GM12878 (cell line): Measurements from ENCODE around the gene RASAL3. TPM values are rescaled to one million over a fixed set of nuclear protein-coding genes. Genes with fewer than 3 reads are reported as not detected.

Experiments
- ATF7 ChIP-seq: fragments of 450-650 bp; IDR thresholded peaks from 2 replicates; pipeline ENCODE4 v1.6.1; 2016; ENCODE audit warnings: low read depth, mild to moderate bottlenecking
- BRCA1 ChIP-seq: IDR thresholded peaks from 2 replicates; pipeline ENCODE4 v1.6.1; 2011; ENCODE audit warnings: low read depth, low read length, improper control_type of control experiment
- DPF2 ChIP-seq: fragments of 450-650 bp; IDR thresholded peaks from 2 replicates; pipeline ENCODE4 v1.6.1; 2017; ENCODE audit warnings: mild to moderate bottlenecking
- ESRRA ChIP-seq: IDR thresholded peaks from 2 replicates; pipeline ENCODE4 v1.6.1; 2012; ENCODE audit warnings: mild to moderate bottlenecking, low read length, improper control_type of control experiment
- EZH2 ChIP-seq: IDR thresholded peaks from 2 replicates; pipeline ENCODE4 v1.6.1; 2012; ENCODE audit warnings: low read depth, mild to moderate bottlenecking, control low read depth, inconsistent platforms, low read length, borderline replicate concordance; ENCODE audit not compliant: control insufficient read depth
- HCFC1 ChIP-seq: fragments of 150-350 bp; IDR thresholded peaks from 2 replicates; pipeline ENCODE4 v1.6.1; 2014; ENCODE audit warnings: low read length
- MTA2 ChIP-seq: fragments of 450-650 bp; IDR thresholded peaks from 2 replicates; pipeline ENCODE4 v1.6.1; 2016; ENCODE audit warnings: low read depth, mild to moderate bottlenecking, moderate library complexity
- POLR2AphosphoS5 ChIP-seq: IDR thresholded peaks from 2 replicates; pipeline ENCODE4 v1.6.1; 2011; ENCODE audit warnings: mild to moderate bottlenecking, low read length, inconsistent platforms
- SIX5 ChIP-seq: IDR thresholded peaks from 2 replicates; pipeline ENCODE4 v1.6.1; 2011; ENCODE audit warnings: mild to moderate bottlenecking, low read depth, low read length, moderate library complexity; ENCODE audit not compliant: severe bottlenecking
- STAT3 ChIP-seq: IDR thresholded peaks from 2 replicates; pipeline ENCODE4 v1.6.1; 2011; ENCODE audit warnings: low read depth, low read length, improper control_type of control experiment
- TARDBP ChIP-seq: IDR thresholded peaks from 2 replicates; pipeline ENCODE4 v1.6.1; 2016; ENCODE audit warnings: borderline replicate concordance
- TCF12 ChIP-seq: IDR thresholded peaks from 2 replicates; pipeline ENCODE4 v1.6.1; 2011; ENCODE audit warnings: low read depth, mild to moderate bottlenecking, low read length
- TCF3 ChIP-seq: IDR thresholded peaks from 2 replicates; pipeline ENCODE4 v1.6.1; 2012; ENCODE audit warnings: low read depth, mild to moderate bottlenecking, low read length, borderline replicate concordance; ENCODE audit not compliant: insufficient read depth
- ZNF622 ChIP-seq: fragments of 450-650 bp; IDR thresholded peaks from 2 replicates; pipeline ENCODE4 v1.6.1; 2017; ENCODE audit warnings: mild to moderate bottlenecking, inconsistent platforms
- polyA plus RNA-seq, 11 experiments: library from polyadenylated mRNA; depleted of rRNA in 4 of 11; unstranded in 6 of 11; stranded (reverse) in 5 of 11; fragments of >200 nt; fragmentation: Nextera tagmentation in 4 of 11; fragmentation: Illumina TruSeq in 1 of 11; extraction: Ambion mirVana in 4 of 11; extraction: Trizol in 1 of 11; gene quantifications; 1 replicate in 1 of 11; 2 replicates in 10 of 11; pipeline versions ENCODE4 v1.2.1 to v1.2.3, GENCODE V29; 2011 to 2016; ENCODE audit warnings: inconsistent platforms in 2 of 11, missing spikeins in 2 of 11, low read depth in 1 of 11
- total RNA-seq, 4 experiments: library from RNA; depleted of rRNA in 3 of 4; stranded (reverse); fragments of >200 nt in 3 of 4; fragmentation: Illumina TruSeq in 1 of 4; extraction: Trizol in 1 of 4; gene quantifications; 2 replicates each; pipeline versions ENCODE4 v1.2.1 to v1.2.3, GENCODE V29; 2013 to 2021
- TF ChIP-seq, protein P1 (sequence below): IDR thresholded peaks from 2 replicates; pipeline ENCODE4 v1.6.1; 2012; ENCODE audit warnings: mild to moderate bottlenecking, low read depth, low read length
- TF ChIP-seq, protein P2 (sequence below): IDR thresholded peaks from 2 replicates; pipeline ENCODE4 v1.6.1; 2011; ENCODE audit warnings: low read depth, low read length, improper control_type of control experiment, borderline replicate concordance
- TF ChIP-seq, protein P3 (sequence below): fragments of 450-650 bp; IDR thresholded peaks from 2 replicates; pipeline ENCODE4 v1.6.1; 2017; ENCODE audit warnings: mild to moderate bottlenecking
- TF ChIP-seq, protein P4 (sequence below): fragments of 150-350 bp; IDR thresholded peaks from 2 replicates; pipeline ENCODE4 v1.6.1; 2014; ENCODE audit warnings: mild to moderate bottlenecking, low read depth, low read length
- TF ChIP-seq, protein P5 (sequence below), 3 experiments: IDR thresholded peaks in 2 of 3; conservative IDR thresholded peaks in 1 of 3; 2 replicates each; pipeline ENCODE4 v1.5.1; 2011; ENCODE audit warnings: low read depth in 3 of 3, low read length in 3 of 3, mild to moderate bottlenecking in 3 of 3, control low read depth in 2 of 3, moderate library complexity in 2 of 3, inconsistent platforms in 1 of 3, mixed read lengths in 1 of 3; ENCODE audit not compliant: control insufficient read depth in 2 of 3, insufficient read depth in 1 of 3; ENCODE audit errors: extremely low read depth in 1 of 3

RASAL3 gene
- total and polyA plus RNA-seq, 10 of the 15 experiments (the other 5 are each of a cell fraction or from before 2014, with no cell fraction given): 1.7 to 81.3 (median 23.2) TPM

DNA sequence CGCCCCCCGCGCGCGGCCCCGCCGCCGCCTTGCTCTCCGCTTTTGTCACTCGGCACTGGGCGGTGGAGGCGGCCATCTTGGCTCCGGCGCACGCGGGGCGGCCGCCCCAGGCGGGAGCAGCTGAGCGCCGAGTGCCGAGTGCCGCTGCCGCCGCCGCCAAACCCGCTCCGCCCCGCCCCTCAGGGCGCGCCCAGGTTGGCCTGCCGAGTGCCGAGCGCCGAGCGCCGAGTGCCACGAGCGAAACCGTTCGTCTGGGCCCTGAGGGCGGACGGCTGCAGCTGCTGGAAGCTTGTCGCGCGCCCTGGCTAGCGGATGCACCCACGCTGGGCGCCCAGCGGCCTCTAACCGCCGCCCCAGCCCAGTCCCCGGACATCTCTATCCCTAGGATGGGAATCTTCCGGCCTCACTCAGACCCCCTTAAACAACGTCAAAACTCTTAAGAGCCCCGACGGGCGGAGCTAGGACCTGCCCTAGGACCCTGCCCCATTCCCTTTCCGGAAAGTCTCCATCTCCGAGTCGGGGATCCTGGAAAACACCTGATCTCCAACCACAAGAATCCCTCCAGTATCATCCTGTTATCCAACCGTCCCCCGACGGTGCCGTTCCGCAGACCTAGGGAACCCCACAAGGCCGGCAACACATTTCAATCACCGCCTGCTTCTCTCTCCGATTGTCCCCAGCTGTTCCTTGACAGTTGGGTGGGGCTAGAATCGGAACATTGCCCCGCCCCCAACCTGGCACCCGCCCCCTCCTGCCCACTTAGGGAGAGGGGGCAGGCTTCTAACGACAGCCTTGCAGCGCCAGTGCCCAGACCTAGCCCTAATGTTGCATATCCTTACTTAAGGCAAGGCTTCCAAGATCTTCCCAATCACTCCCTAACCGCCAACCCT lies 31.5 kb downstream of the RASAL3 start (continued):
- TF ChIP-seq, protein P1, sequence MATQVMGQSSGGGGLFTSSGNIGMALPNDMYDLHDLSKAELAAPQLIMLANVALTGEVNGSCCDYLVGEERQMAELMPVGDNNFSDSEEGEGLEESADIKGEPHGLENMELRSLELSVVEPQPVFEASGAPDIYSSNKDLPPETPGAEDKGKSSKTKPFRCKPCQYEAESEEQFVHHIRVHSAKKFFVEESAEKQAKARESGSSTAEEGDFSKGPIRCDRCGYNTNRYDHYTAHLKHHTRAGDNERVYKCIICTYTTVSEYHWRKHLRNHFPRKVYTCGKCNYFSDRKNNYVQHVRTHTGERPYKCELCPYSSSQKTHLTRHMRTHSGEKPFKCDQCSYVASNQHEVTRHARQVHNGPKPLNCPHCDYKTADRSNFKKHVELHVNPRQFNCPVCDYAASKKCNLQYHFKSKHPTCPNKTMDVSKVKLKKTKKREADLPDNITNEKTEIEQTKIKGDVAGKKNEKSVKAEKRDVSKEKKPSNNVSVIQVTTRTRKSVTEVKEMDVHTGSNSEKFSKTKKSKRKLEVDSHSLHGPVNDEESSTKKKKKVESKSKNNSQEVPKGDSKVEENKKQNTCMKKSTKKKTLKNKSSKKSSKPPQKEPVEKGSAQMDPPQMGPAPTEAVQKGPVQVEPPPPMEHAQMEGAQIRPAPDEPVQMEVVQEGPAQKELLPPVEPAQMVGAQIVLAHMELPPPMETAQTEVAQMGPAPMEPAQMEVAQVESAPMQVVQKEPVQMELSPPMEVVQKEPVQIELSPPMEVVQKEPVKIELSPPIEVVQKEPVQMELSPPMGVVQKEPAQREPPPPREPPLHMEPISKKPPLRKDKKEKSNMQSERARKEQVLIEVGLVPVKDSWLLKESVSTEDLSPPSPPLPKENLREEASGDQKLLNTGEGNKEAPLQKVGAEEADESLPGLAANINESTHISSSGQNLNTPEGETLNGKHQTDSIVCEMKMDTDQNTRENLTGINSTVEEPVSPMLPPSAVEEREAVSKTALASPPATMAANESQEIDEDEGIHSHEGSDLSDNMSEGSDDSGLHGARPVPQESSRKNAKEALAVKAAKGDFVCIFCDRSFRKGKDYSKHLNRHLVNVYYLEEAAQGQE: no peak
- TF ChIP-seq, protein P2, sequence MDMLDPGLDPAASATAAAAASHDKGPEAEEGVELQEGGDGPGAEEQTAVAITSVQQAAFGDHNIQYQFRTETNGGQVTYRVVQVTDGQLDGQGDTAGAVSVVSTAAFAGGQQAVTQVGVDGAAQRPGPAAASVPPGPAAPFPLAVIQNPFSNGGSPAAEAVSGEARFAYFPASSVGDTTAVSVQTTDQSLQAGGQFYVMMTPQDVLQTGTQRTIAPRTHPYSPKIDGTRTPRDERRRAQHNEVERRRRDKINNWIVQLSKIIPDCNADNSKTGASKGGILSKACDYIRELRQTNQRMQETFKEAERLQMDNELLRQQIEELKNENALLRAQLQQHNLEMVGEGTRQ: no peak; the same call in none of the 2 replicates
- TF ChIP-seq, protein P3, sequence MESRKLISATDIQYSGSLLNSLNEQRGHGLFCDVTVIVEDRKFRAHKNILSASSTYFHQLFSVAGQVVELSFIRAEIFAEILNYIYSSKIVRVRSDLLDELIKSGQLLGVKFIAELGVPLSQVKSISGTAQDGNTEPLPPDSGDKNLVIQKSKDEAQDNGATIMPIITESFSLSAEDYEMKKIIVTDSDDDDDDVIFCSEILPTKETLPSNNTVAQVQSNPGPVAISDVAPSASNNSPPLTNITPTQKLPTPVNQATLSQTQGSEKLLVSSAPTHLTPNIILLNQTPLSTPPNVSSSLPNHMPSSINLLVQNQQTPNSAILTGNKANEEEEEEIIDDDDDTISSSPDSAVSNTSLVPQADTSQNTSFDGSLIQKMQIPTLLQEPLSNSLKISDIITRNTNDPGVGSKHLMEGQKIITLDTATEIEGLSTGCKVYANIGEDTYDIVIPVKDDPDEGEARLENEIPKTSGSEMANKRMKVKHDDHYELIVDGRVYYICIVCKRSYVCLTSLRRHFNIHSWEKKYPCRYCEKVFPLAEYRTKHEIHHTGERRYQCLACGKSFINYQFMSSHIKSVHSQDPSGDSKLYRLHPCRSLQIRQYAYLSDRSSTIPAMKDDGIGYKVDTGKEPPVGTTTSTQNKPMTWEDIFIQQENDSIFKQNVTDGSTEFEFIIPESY: no peak
- TF ChIP-seq ZNF622 (no peak), STAT3 (no peak), ESRRA (peak; percentile 85; the same call in 1 of the 2 replicates), HCFC1 (peak; percentile 81), DPF2 (peak; percentile 47), TCF3 (peak; percentile 86), MTA2 (no peak), TCF12 (peak; percentile 90), TARDBP (peak; percentile 68; the same call in 1 of the 2 replicates), POLR2AphosphoS5 (peak; percentile 72), SIX5 (peak; percentile 40), EZH2 (no peak), ATF7 (no peak), BRCA1 (no peak)
- TF ChIP-seq, protein P4, sequence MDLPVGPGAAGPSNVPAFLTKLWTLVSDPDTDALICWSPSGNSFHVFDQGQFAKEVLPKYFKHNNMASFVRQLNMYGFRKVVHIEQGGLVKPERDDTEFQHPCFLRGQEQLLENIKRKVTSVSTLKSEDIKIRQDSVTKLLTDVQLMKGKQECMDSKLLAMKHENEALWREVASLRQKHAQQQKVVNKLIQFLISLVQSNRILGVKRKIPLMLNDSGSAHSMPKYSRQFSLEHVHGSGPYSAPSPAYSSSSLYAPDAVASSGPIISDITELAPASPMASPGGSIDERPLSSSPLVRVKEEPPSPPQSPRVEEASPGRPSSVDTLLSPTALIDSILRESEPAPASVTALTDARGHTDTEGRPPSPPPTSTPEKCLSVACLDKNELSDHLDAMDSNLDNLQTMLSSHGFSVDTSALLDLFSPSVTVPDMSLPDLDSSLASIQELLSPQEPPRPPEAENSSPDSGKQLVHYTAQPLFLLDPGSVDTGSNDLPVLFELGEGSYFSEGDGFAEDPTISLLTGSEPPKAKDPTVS: peak; percentile 74; the same call in 1 of the 2 replicates
- TF ChIP-seq, protein P5, sequence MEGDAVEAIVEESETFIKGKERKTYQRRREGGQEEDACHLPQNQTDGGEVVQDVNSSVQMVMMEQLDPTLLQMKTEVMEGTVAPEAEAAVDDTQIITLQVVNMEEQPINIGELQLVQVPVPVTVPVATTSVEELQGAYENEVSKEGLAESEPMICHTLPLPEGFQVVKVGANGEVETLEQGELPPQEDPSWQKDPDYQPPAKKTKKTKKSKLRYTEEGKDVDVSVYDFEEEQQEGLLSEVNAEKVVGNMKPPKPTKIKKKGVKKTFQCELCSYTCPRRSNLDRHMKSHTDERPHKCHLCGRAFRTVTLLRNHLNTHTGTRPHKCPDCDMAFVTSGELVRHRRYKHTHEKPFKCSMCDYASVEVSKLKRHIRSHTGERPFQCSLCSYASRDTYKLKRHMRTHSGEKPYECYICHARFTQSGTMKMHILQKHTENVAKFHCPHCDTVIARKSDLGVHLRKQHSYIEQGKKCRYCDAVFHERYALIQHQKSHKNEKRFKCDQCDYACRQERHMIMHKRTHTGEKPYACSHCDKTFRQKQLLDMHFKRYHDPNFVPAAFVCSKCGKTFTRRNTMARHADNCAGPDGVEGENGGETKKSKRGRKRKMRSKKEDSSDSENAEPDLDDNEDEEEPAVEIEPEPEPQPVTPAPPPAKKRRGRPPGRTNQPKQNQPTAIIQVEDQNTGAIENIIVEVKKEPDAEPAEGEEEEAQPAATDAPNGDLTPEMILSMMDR (IDR thresholded peaks at IDR 0.05 in 2 of 3, conservative IDR thresholded peaks at IDR 0.05 in 1 of 3; ENCODE audit: control insufficient read depth in 2 of 3, extremely low read depth in 1 of 3, insufficient read depth in 1 of 3, low read depth in 3 of 3, low read length in 3 of 3): no peak
